Occipital lobe (tissue), 2 donors: ENCODE data around the gene CST3. TPM values are rescaled to one million over a fixed set of nuclear protein-coding genes. Genes with fewer than 3 reads are reported as not detected.
"Not testable (repeated sequence)": the region's sequence is repeated elsewhere in the genome, so short reads cannot be mapped to it uniquely, and the experiment has no call there.

Experiments
- DNase-seq: peaks from one replicate; lab custom pipeline; 2025; lab: John Stamatoyannopoulos, UW
- total RNA-seq: library from RNA; depleted of rRNA; stranded (reverse); fragments of >200 nt; gene quantifications from one replicate; pipeline ENCODE4 v1.2.3, GENCODE V29; 2014

The CST3 gene
- total RNA-seq, 1 donor from 2014 or later = 104 TPM

DNA sequence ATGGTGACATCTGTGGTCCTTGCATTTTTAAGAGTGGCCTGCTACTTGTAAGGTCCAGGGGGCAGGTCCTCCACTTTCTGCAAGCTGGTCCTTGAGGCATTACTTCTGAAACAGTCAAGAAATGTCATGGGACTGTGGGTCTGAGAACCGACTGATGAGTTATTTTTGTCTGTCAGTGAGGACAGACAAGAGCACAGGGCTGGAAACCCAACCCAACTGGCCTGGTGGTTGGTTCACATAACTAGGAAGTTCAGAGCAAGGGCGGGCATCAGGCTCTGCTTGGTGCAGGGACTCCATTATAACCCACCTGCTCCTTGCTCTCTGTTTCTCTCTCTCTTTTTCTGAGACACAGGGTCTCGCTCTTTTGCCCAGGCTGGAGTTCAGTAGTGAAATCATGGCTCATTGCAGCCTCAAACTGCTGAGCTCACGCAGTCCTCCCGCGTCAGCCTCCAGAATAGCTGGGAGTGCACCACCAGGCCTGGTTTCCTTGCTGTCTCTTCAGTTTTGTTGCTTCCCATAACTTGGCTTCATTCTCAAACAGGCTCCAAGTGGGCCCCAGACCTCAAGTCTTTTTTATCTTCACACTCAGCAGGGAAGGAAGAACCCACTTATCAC lies 9.2 kb downstream of the CST3 start:
- DNase-seq = no peak

DNA sequence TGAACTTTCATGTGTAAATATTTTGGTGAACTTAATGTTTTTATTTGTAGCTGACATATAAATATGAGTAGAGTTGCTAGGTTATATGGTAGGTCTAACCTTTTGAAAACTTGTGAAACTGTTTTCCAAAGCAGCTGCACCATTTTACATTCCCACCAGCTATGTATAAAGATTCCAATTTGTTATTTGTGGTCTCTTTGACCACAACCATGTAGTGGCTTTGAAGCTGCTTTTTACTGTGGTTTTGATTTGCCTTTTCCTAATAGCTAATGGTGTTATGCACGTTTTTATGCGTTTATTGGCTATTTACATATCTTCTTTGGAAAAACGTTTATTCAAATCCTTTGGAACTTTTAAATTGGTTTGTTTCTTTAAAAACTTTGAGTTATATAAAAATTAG lies 10.3 kb downstream of the CST3 start:
- no peak for DNase-seq

DNA sequence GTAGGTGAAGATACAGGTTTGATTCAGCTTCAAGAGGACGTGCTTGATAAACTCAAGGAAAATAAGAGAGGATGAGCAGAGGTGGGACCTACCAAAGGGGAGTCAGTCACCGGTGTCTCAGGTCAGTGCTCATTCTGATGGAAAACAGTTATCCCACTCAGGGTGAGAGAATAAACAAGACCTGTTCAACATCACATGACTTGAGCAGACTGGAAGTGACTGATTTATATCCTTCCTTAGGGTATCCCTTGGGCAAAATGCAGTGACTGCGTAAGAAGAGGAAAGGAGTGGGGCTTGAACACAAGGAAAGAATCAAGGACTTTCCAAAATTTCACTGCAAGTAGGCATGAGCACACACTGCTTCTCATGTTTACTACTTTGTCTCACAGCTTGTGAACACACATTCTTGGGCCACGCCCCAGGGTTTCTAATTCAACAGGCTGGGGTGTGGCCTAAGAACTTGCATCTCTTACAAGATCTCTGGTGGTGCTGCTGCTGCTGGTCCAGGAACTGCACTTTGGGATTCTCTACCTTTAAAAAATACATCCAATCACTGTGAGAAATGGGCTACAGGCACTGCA lies 11.6 kb downstream of the CST3 start:
- no peak for DNase-seq

- DNase-seq = no peak
Measured at GRCh38 chr20:23625236-23625964, 12.4 kb downstream of the CST3 start.

- DNase-seq = no peak
Measured at GRCh38 chr20:23624324-23624691, 13.4 kb downstream of the CST3 start.

DNA sequence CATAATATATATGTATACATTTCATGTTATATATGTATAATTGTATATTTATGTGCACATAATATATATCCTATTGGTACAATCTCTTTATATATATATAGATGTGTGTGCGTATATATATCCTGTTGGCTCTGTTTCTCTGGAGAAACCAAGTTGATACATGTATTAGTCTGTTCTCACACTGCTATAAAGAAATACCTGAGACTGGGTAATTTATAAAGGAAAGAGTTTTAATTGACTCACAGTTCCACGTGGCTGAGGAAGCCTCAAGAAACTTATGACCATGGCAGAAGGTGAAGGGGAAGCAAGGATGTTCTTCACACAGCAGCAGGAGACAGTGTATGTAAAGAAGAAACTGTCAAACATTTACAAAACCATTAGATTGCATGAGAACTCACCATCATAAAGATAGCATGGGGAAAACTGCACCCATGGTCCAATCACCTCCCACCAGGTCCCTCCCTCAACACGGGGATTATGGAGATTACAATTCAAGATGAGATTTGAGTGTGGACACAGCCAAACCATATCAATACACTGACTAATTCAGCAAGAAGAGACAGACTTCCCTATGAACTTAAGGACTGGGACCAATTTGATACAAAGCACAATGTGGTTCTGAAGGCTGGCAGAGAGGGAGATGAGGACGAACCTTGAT lies 14.0 kb downstream of the CST3 start:
- no peak for DNase-seq

DNA sequence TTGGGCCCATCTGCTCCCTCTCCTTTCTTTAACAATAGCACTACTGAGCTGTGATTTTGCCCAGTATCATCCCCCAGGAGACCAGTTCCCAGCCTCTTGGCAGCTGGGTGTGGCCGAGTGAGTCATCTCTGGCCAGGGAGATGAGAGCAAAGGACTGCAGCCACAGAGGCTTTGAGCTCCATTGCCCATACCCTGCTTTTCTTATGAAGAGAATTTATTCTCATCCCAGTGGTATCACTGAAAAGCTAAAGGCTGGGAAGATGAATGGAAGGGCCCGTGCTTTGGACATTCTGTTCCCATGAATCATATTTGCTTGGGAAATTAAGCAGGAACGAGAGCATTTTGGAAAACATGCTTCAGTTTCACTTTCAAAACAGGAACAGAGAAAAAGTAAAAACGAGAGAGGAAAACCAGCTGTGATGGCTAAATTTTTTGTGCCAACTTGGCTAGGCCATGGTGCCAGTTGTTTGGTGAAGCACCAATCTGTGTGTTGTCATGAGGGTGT lies 14.9 kb downstream of the CST3 start:
- peak; percentile 41 for DNase-seq

GRCh38 chr20:23622401-23622800 lies 15.4 kb downstream of the CST3 start:
- DNase-seq = not testable (repeated sequence)

DNA sequence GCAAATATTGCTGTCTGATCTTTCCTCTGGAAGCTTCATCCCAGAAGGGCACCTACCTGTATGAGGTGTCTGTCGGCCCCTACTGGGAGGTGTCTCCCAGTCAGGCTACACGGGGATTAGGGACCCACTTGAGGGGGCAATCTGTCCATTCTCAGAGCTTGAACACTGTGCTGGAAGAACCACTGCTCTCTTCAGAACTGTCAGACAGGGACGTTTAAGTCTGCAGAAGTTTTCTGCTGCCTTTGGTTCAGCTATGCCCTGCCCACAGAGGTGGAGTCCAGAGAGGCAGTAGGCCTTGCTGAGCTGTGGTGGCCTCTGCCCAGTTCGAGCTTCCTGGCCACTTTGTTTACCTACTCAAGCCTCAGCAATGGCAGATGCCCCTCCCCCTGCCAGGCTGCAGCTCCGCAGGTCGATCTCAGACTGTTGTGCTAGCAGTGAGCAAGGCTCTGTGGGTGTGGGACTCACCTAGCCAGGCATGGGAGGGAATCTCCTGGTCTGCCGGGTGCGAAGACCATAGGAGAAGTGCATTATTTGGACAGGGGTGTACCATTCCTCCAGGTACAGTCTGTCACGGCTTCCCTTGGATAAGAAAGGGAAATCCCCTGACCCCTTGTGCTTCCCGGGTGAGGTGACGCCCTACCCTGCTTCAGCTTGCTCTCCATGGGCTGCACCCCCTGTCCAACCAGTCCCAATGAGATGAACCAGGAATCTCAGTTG lies 16.9 kb downstream of the CST3 start:
- not testable (repeated sequence) for DNase-seq

- no peak for DNase-seq
Measured at GRCh38 chr20:23614163-23614562, 23.6 kb downstream of the CST3 start.

- no peak for DNase-seq
Measured at GRCh38 chr20:23613676-23614075, 24.1 kb downstream of the CST3 start.

DNA sequence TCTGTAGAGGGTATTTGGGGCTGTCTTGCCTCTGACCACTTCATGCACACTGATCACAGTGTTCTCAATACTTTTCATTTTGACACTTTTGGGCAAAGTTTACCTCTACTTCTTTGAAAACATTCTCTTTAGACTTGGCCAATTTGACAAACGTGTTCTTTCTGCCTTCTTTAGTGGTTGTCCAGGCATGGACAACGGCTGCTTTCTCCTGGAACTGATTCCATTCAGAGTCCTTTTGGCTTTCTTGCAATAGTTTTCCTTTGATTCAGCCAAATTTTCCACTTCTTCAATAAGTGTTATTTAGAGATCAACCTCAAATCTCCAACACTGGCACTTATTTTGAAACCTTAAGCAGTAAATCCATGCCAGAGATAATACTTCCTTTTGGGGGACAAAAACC lies 25.4 kb downstream of the CST3 start:
- no peak for DNase-seq

DNA sequence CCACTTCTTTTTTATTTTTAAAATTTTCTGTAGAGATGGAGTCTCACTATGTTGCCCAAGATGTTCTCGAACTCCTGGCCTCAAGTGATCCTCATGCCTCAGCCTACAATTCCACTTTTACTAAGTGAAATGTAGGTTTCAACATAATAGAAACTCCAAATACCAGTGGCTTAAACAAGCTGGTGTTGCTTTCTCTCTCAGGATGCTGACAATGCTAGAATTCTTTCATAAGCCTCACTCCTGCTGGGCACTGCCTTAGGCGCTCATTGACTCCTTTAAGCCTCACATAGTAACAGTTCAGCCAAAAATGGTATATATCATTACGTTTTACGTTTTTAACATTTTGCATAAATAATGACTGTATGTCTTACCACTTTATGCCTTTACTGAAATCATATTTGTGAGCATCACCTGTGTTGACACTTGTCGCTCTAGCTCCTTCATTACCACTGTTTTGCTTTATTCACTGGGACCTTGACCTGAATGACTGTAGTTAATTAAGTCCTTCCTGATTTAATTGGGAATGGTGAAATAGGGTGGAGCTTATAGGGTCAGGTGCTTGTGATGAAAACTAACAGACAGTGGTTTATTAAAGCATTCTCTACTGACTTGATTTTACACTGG lies 28.2 kb downstream of the CST3 start:
- DNase-seq = no peak

DNA sequence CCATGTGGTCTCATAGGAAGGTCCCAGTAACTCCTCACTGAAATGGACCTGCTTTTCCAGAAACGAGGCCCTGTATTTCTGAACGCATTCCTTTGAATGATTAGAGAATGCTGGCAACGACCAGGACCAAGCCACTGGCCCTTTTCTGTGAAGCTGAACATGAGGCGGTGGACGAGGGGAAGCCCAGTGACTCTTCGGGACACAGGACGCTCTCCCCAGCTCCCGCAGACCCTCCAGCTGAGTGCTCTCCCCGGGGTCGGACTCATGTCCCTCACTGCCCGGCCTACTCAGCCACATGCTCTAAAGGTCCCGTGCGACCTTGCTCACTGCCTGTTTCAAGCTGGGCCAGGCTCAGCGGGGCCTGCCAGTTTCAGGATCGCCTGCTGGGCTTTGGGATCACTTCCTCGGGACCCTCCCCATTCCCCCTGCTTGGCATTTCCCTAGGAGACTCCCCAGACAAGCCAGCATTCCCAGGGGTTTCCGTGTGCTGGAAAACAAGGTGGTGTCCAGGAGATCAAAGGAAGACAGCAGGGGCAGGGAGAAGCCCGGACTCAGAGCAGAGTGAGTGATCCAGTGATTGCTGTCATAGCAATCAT lies 29.4 kb downstream of the CST3 start:
- no peak for DNase-seq

GRCh38 chr20:23607497-23608245 lies 30.1 kb downstream of the CST3 start:
- no peak for DNase-seq

- peak; percentile 39 for DNase-seq
Measured at GRCh38 chr20:23606652-23607049, 31.1 kb downstream of the CST3 start.

DNA sequence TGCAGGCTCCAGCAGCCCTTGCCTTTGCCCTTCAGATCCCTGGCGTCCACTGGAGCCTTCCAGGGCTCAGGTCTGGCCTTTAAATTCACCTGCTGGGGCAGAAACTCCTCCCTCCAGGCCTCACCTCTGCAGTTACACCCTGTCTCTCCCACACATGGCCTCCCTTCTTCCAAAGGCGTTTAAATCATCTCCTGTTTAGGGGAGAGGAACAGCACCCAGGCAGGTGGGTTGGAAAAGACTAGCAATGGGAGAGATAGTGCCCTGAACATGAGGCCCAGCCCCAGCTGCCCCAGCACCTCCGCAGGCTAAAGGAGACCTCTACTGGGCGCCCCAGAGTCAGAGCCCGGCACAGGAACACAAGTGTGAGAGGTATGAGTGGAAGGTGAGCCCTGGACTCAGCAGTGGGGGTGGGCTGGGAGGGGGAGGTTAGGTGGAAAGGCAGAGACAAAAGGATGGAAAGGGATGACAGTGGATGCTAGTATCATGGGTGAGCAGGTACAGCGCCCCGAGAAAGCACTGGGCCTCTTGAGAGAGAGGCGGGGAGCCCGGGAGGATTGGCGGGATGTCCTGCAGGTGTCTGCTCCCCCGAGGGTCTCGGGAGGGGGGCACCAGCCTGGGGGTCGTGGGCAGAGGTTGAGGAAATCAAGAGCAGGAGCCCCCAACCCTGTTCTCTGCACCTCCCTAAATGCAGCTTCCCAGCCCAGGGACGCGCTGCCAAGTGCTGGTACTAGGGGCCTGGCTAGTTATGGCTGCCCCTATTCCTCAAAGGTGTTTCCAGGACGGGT lies 31.7 kb downstream of the CST3 start, which contains the start of gene CST9:
TSS of gene CST9 (minus strand) at position 51 of the 785 bp plus-strand sequence. CDS start 53 bp downstream, outside the sequence.
- DNase-seq = no peak

DNA sequence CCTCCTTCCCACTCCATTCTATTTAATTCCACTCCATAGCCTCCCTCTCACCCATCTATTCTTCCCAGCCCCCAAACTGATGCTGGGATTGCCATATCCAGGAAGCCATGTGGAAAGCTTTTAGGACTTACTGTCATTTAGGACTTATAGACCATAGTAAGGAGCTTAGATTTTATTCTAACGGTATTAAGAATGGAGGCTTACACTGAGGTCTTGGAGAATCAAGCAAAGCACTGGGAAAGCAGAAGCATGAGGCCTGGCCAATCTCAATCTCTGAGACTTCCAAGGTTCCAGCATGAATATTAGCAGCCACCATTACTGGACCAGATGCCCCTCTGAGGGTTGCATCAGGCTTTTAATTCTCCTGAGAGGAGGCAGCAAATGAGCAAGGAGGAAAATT lies 33.4 kb downstream of the CST3 start:
- no peak for DNase-seq

GRCh38 chr20:23603321-23603720 lies 34.4 kb downstream of the CST3 start:
- no peak for DNase-seq
